H1 (cell line): ENCODE data around the gene TRPM6. TPM values are rescaled to one million over a fixed set of nuclear protein-coding genes. Genes with fewer than 3 reads are reported as not detected.

Experiments
- BRCA1 ChIP-seq: IDR thresholded peaks from 2 replicates; pipeline ENCODE4 v1.6.1; 2012; ENCODE audit warnings: low read depth, low read length, improper control_type of control experiment
- EP300 ChIP-seq, 2 experiments: IDR thresholded peaks; 1 replicate in 1 of 2; 2 replicates in 1 of 2; pipeline ENCODE4 v1.6.1; 2011 to 2012; ENCODE audit warnings: low read depth in 2 of 2, low read length in 2 of 2, mild to moderate bottlenecking in 2 of 2, borderline replicate concordance in 1 of 2, inconsistent platforms in 1 of 2, moderate library complexity in 1 of 2
- JUN ChIP-seq: IDR thresholded peaks from 2 replicates; pipeline ENCODE4 v1.6.1; 2011; ENCODE audit warnings: low read depth, mild to moderate bottlenecking, improper control_type of control experiment, low read length
- JUND ChIP-seq: IDR thresholded peaks from 2 replicates; pipeline ENCODE4 v1.6.1; 2011; ENCODE audit warnings: mild to moderate bottlenecking, improper control_type of control experiment, low read length
- SRF ChIP-seq: IDR thresholded peaks from 2 replicates; pipeline ENCODE4 v1.6.1; 2011; ENCODE audit warnings: mild to moderate bottlenecking, low read depth, low read length, moderate library complexity
- TAF1 ChIP-seq: IDR thresholded peaks from 2 replicates; pipeline ENCODE4 v1.6.1; 2011; ENCODE audit warnings: mild to moderate bottlenecking, low read depth, low read length
- TAF7 ChIP-seq: optimal IDR thresholded peaks from 2 replicates; pipeline ENCODE3; 2011; ENCODE audit warnings: low read depth, mild to moderate bottlenecking, inconsistent platforms, low read length, moderate library complexity, borderline replicate concordance
- polyA plus RNA-seq, 7 experiments: library from polyadenylated mRNA; depleted of rRNA in 3 of 7; stranded (reverse) in 5 of 7; unstranded in 2 of 7; fragments of >200 nt in 5 of 7; fragments of 200-250 nt in 2 of 7; gene quantifications; 1 replicate in 5 of 7; 2 replicates in 1 of 7; 4 replicates in 1 of 7; pipeline versions ENCODE4 v1.2.1 to v1.2.3, GENCODE V29; 2011 to 2013; ENCODE audit warnings: missing spikeins in 2 of 7, mixed read lengths in 2 of 7
- total RNA-seq: library from RNA; stranded (reverse); fragmentation: NEBNext Ultra II Directional; extraction: Animal tissue kit (Norgen Biotek cat#: 25700); gene quantifications from 2 replicates; pipeline ENCODE4 v1.2.1, GENCODE V29; 2021

TRPM6 gene
- total and polyA plus RNA-seq, 2 of the 8 experiments (the other 6 are each of a cell fraction or from before 2014, with no cell fraction given) = 0.45 to 1.5 TPM

DNA sequence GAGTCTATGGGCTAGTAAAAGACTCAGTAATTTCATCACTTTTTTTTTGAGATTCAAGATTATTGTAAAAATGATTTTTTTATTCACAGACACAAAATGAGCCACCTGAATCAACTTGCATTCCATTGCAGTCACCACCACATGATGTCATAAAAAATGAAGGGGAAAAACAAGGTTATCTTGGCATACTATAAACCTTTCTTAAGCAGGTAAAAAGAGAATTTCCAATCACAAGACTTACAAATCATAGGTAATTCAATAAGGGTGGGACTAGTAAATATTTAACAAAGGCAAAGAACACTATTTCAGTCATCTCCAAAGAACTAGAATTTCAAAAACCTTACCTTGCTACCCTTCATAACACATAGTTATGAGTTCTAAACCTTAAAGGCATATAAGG, 30.7 kb downstream of the TRPM6 start (continued):
- TF ChIP-seq EP300 (IDR thresholded peaks at IDR 0.05; ENCODE audit: borderline replicate concordance in 1 of 2, low read depth in 2 of 2, low read length in 2 of 2) (no peak), BRCA1 (no peak), JUND (no peak), TAF7 (no peak), SRF (no peak), TAF1 (no peak), JUN (no peak)
